OCI-LY1 (cell line): ENCODE measurements around the gene SLC24A4.

Source experiments
- H2AFZ ChIP-seq: fragments of 200-600 bp; sonication (generic), shearing (Covaris generic); 2 replicates; pipeline ENCODE4 v1.6.0; 2014; ENCODE audit warnings: antibody characterized with exemption, mild to moderate bottlenecking, low read length
- H3F3A ChIP-seq: fragments of 200-600 bp; sonication (generic), shearing (Covaris generic); 2 replicates; pipeline ENCODE4 v1.6.0; 2014; ENCODE audit warnings: mild to moderate bottlenecking, antibody characterized with exemption, low read length, moderate library complexity; ENCODE audit not compliant: insufficient read depth
- H3K27ac ChIP-seq: fragments of 200-600 bp; sonication (generic); 2 replicates; pipeline ENCODE4 v1.5.1; 2014; ENCODE audit warnings: low read length, mixed run types, mild to moderate bottlenecking, low read depth; ENCODE audit not compliant: poor library complexity, severe bottlenecking
- H3K27me3 ChIP-seq: fragments of 200-600 bp; sonication (generic); 2 replicates; pipeline ENCODE4 v1.6.0; 2014; ENCODE audit warnings: antibody characterized with exemption, mild to moderate bottlenecking, low read length, moderate library complexity; ENCODE audit not compliant: insufficient read depth
- H3K36me3 ChIP-seq: fragments of 200-600 bp; sonication (generic); 2 replicates; pipeline ENCODE4 v1.6.1; 2014; ENCODE audit warnings: mild to moderate bottlenecking, antibody characterized with exemption, low read length, moderate library complexity, mixed read lengths; ENCODE audit not compliant: insufficient read depth
- H3K4me1 ChIP-seq: fragments of 200-600 bp; sonication (generic); 2 replicates; pipeline ENCODE4 v1.5.1; 2014; ENCODE audit warnings: mild to moderate bottlenecking, low read length, moderate library complexity; ENCODE audit not compliant: insufficient read depth, severe bottlenecking
- H3K4me2 ChIP-seq: fragments of 200-600 bp; sonication (generic), shearing (Covaris generic); 2 replicates; pipeline ENCODE4 v1.6.1; 2014; ENCODE audit warnings: low read length
- H3K4me3 ChIP-seq: fragments of 200-600 bp; sonication (generic); 2 replicates; pipeline ENCODE4 v1.5.1; 2014; ENCODE audit warnings: low read length, low read depth, mild to moderate bottlenecking, mixed read lengths; ENCODE audit not compliant: poor library complexity, severe bottlenecking
- H3K79me2 ChIP-seq: fragments of 200-600 bp; shearing (Covaris generic); 2 replicates; pipeline ENCODE4 v1.6.1; 2016; ENCODE audit warnings: mixed run types, low read length, mixed read lengths; ENCODE audit not compliant: insufficient read depth
- H3K9ac ChIP-seq: fragments of 200-600 bp; sonication (generic), shearing (Covaris generic); 2 replicates; pipeline ENCODE4 v1.6.1; 2014; ENCODE audit warnings: mild to moderate bottlenecking, low read length, mixed read lengths
- H3K9me2 ChIP-seq: fragments of 200-600 bp; sonication (generic), shearing (Covaris generic); 2 replicates; pipeline ENCODE4 v1.6.1; 2014; ENCODE audit warnings: low read depth, mild to moderate bottlenecking, low read length, mixed read lengths
- H3K9me3 ChIP-seq: fragments of 200-600 bp; shearing (Covaris generic); 2 replicates; pipeline ENCODE4 v1.6.1; 2014; ENCODE audit warnings: low read length, mixed read lengths
- H4K20me1 ChIP-seq: fragments of 200-600 bp; sonication (generic), shearing (Covaris generic); 2 replicates; pipeline ENCODE4 v1.6.0; 2016; ENCODE audit warnings: mild to moderate bottlenecking, low read length; ENCODE audit not compliant: insufficient read depth
- EZH2 ChIP-seq: fragments of 200-600 bp; sonication (generic), shearing (Covaris generic); IDR thresholded peaks from 2 replicates; pipeline ENCODE4 v1.8.0; 2017; ENCODE audit warnings: borderline replicate concordance, mixed run types, mild to moderate bottlenecking, antibody characterized with exemption, low read length, moderate library complexity, mixed read lengths
- TF ChIP-seq, protein P1 (sequence below): fragments of 200-600 bp; sonication (generic), shearing (Covaris generic); IDR thresholded peaks from 2 replicates; pipeline ENCODE4 v1.5.1; 2017; ENCODE audit warnings: mild to moderate bottlenecking, antibody characterized with exemption, low read length, moderate library complexity, mixed read lengths

The SLC24A4 gene

DNA sequence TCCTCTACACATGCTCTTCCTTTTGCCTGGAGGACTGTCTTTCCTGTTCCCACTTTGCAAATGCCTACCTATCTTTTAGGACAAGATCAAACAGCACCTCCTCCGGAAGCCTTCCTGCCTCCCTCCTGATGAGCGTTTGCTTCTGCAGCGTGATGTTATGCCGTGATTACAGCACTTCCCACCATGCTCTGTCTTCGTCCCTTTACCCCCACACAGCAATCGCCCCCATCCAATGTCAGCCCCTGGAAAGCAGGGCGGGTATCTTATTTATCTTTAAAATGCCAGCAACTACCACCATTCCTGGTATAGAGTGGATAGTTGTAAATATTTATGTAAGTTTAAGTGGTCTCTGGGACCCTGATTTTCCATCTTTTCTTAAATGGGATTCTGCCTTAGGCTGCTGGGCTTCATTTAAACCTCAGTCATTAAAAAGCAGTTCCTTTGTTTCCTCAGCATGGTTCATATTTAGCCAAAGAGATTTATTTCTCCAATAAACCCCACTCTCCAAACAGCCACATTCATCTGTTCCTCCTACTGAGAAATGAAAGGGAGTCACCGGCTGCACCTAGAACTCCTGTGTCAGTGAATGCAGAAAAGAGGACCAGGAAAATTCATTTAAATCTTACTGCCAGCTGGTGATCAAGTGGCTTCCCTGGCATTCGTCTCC is 33.8 kb upstream of the SLC24A4 start:
- Histone ChIP-seq H2AFZ (no peak overlapping the region), H3K36me3 (no peaks in the 10 kb centered on the region), H3K9ac (no peak overlapping the region), H3K9me3 (no peaks in the 10 kb centered on the region), H3K27ac (no peak overlapping the region), H3K9me2 (no peaks in the 10 kb centered on the region), H3K4me3 (no peak overlapping the region), H3F3A (no peaks in the 10 kb centered on the region), H3K4me1 (no peaks in the 10 kb centered on the region), H4K20me1 (no peaks in the 10 kb centered on the region), H3K27me3 (no peaks in the 10 kb centered on the region), H3K4me2 (no peak overlapping the region), H3K79me2 (no peaks in the 10 kb centered on the region)
- TF ChIP-seq, protein P1, sequence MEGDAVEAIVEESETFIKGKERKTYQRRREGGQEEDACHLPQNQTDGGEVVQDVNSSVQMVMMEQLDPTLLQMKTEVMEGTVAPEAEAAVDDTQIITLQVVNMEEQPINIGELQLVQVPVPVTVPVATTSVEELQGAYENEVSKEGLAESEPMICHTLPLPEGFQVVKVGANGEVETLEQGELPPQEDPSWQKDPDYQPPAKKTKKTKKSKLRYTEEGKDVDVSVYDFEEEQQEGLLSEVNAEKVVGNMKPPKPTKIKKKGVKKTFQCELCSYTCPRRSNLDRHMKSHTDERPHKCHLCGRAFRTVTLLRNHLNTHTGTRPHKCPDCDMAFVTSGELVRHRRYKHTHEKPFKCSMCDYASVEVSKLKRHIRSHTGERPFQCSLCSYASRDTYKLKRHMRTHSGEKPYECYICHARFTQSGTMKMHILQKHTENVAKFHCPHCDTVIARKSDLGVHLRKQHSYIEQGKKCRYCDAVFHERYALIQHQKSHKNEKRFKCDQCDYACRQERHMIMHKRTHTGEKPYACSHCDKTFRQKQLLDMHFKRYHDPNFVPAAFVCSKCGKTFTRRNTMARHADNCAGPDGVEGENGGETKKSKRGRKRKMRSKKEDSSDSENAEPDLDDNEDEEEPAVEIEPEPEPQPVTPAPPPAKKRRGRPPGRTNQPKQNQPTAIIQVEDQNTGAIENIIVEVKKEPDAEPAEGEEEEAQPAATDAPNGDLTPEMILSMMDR, result no peak
- TF ChIP-seq EZH2, result no peak

DNA sequence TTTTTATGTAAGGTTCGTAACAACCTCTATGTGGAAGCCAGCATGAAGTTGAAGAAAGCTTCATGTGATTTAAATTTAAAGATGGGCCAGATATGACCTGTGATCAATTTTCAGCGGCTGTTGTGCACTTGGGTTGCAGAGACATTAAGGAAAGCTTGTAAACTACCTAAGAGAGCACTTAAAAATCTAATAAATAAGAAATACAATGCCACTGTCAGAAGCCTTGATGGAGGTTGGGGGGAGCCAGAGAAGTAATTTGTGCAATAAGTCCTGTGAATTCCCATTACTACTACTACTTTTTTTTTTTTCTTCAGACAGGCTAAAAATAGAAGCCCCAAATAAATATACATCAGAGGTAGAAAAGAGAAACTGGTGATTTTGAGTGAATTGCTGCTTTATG is 30.3 kb upstream of the SLC24A4 start:
- no peaks in the 10 kb centered on the region for H3K9me2 ChIP-seq
- H2AFZ ChIP-seq, result no peak overlapping the region
- no peaks in the 10 kb centered on the region for H3K79me2 ChIP-seq
- no peak overlapping the region for H3K4me3 ChIP-seq
- H3K9me3 ChIP-seq, result no peaks in the 10 kb centered on the region
- TF ChIP-seq, protein P1, result no peak
- TF ChIP-seq EZH2, result no peak
- H3K4me1 ChIP-seq, result no peaks in the 10 kb centered on the region
- no peaks in the 10 kb centered on the region for H3F3A ChIP-seq
- no peak overlapping the region for H3K27ac ChIP-seq
- no peaks in the 10 kb centered on the region for H4K20me1 ChIP-seq
- no peak overlapping the region for H3K9ac ChIP-seq
- H3K4me2 ChIP-seq, result no peak overlapping the region
- H3K27me3 ChIP-seq, result 0 out of 2 replicates have a peak, but pooled peaks cover 3% of the 10 kb centered on the region
- no peaks in the 10 kb centered on the region for H3K36me3 ChIP-seq

DNA sequence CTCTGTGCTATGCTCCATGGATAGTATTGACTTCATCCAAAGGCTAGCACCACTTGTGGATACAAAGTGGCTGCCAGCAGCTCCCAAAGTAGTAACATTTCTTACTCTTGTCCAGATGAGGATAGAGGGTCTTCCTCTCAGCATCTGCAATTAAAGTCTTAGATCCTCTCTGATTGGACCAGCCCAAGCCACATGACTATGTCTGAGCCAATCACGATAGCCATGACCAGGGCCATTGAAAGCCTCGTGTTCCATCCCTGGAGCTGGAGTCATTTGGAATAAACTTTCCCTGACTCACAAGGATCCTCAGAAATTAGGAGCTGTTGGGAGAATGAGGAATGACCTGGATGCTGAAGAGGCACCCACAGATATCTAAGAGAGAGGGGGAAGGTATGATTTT is 28.5 kb upstream of the SLC24A4 start:
- Histone ChIP-seq H3K4me3 (no peak overlapping the region), H3K9me3 (no peaks in the 10 kb centered on the region), H3K36me3 (no peaks in the 10 kb centered on the region), H2AFZ (no peak overlapping the region), H4K20me1 (no peaks in the 10 kb centered on the region), H3K9me2 (no peaks in the 10 kb centered on the region), H3F3A (no peaks in the 10 kb centered on the region), H3K79me2 (no peaks in the 10 kb centered on the region), H3K27me3 (0 out of 2 replicates have a peak, but pooled peaks cover 3% of the 10 kb centered on the region), H3K4me2 (no peak overlapping the region), H3K9ac (no peak overlapping the region), H3K27ac (no peak overlapping the region), H3K4me1 (no peaks in the 10 kb centered on the region)
- TF ChIP-seq EZH2, result no peak
- TF ChIP-seq, protein P1, result no peak
